GM10266 (cell line): ENCODE data around the gene ATG4D.
A peak's percentile ranks its signal among the peaks of the same experiment; 100 is the strongest.

Source experiments
- DNase-seq: peaks from one replicate; pipeline ENCODE4 v3.0.0; 2012; ENCODE audit errors: extremely low spot score
- TF ChIP-seq, protein P1 (sequence below): IDR thresholded peaks from 2 replicates; pipeline ENCODE4 v1.5.1; 2012; ENCODE audit warnings: mild to moderate bottlenecking, low read depth; ENCODE audit not compliant: control insufficient read depth, insufficient read depth; ENCODE audit errors: missing control alignments

ATG4D gene

DNA sequence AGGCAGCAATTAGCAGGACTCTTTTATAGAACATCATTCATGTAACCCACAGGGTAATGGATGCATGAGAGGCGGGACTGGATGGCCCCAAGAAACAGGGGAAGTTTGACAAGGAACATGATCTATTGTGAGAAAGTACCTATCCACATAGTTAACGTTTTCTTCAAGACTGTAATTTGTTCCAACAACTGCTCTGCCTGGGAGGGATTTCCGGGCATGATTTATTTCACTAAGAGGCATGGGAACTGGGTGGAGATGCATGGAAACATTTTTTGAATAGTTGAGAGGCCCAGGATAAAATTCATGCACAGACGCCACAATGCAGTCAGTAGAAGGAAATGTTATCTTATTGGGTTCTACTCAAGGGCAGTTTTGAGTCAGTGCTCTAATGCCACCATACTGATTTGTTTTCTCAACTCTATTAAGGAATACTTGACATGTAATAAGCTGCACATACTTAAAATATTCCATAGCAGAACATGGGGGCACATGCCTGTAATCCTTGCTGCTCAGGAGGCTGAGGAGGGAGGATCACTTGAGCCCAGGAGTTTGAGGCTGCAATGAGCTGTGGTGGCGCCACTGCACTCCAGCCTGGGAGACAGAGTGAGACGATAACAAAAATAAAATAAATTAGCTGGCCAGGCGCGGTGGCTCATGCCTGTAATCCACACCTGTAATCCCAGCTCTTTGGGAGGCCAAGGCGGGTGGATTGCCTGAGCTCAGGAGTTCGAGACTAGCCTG is 9.9 kb upstream of the ATG4D start:
- TF ChIP-seq, protein P1, sequence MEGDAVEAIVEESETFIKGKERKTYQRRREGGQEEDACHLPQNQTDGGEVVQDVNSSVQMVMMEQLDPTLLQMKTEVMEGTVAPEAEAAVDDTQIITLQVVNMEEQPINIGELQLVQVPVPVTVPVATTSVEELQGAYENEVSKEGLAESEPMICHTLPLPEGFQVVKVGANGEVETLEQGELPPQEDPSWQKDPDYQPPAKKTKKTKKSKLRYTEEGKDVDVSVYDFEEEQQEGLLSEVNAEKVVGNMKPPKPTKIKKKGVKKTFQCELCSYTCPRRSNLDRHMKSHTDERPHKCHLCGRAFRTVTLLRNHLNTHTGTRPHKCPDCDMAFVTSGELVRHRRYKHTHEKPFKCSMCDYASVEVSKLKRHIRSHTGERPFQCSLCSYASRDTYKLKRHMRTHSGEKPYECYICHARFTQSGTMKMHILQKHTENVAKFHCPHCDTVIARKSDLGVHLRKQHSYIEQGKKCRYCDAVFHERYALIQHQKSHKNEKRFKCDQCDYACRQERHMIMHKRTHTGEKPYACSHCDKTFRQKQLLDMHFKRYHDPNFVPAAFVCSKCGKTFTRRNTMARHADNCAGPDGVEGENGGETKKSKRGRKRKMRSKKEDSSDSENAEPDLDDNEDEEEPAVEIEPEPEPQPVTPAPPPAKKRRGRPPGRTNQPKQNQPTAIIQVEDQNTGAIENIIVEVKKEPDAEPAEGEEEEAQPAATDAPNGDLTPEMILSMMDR = no peak
- DNase-seq = peak; percentile 3

DNA sequence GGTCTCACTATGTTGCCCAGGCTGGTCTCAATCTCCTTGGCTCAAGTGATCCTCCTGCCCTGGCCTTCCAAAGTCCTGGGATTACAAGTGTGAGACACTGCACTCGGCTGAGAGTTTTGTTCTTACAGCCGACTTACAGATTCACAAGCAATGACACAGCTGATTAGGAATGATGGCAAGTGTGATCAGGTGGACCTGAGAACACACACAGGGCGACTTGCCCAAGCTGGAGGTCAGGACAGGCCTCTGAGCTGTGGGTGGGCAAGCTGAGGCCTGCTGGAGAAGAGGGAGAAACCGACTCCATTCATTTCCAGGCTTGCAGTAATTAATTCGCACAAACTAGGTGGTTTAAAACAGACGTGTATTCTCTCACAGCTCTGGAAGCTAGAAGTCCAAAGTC is 8.1 kb upstream of the ATG4D start:
- peak; percentile 2 for DNase-seq
- TF ChIP-seq, protein P1 = no peak

- TF ChIP-seq, protein P1 = no peak
- DNase-seq = no peak
Observed at GRCh38 chr19:10537668-10538067, 6.0 kb upstream of the ATG4D start.

GRCh38 chr19:10538204-10538983 is 5.3 kb upstream of the ATG4D start:
- TF ChIP-seq, protein P1 = no peak
- peak; percentile 5 for DNase-seq

- peak; percentile 5 for DNase-seq
Observed at GRCh38 chr19:10539016-10539415, 4.7 kb upstream of the ATG4D start.

DNA sequence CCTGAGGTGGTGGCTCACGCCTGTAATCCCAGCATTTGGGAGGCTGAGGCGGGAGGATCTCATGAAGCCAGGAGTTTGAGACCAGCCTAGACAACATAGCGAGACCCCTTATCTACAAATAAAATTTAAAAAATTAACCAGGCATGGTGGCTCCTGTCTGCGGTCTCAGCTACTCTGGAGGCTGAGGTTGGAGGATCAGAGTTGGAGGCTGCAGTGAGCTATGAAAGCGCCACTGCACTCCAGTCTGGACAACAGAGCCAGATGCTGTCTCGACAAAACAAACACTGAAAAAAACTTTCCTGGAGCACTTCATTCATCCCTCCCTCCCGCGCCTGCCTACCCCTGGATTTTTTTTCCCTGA is 665 bp upstream of the ATG4D start:
- peak; percentile 3 for DNase-seq
- TF ChIP-seq, protein P1 = no peak

DNA sequence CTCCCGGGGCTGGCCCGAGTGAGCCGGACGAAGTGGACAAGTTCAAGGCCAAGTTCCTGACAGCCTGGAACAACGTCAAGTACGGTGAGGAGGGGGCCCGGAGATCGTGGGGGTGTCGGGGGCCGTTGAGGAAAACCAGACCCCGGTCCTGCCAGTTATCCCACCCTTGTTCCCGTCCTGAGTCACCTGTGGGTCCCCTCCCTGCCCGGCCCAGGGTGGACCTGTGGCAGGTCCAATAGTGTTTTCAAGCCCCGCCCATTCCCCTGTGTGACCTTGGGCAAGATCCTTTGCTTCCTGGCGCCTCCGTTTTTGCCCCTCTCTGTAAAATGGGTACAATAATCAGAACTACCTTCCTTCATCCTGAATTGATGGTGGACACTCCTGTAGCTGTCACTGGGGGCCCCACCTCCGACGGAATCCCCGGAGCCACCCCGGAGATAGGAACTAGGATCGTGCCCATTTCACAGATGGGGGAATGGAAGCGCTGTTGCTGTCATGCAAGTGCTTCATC is 593 bp downstream of the ATG4D start:
- TF ChIP-seq, protein P1 = no peak
- DNase-seq = peak; percentile 53
